ENCODE measurements around the gene H3-3A. TPM values are rescaled to one million over a fixed set of nuclear protein-coding genes. Genes with fewer than 3 reads are reported as not detected.

The H3-3A gene
- total and polyA plus RNA-seq, 2 donors (not counting 1 experiment from before 2014, with no cell fraction given) = 86.2 to 312 TPM

DNA sequence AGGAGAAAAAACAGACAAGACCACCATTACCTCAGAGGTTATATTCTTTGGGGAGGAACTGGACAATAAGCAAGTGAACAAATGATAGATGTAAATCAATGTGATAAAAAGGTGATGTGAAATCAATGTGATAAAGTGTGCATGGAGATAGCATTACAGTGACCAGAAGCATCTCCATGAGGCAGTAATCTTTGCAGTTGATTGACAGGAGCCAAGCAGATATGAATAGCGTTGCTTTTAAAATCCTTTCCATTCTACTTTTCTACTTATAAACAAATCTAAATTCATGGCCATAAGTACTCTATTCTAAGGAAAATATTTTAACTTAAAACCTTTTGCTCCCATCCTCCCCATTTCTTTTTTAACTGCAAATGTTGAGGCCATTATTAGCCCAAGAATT, 2.8 kb upstream of the H3-3A start:
- Histone ChIP-seq H3K4me1 (ENCODE audit: control insufficient read depth, extremely low read depth, insufficient read depth, low read length) (no peaks in the 10 kb centered on the region), H3K4me2 (ENCODE audit: extremely low read depth, insufficient read depth, low read length) (no peak overlapping the region), H3K9me3 (ENCODE audit: control insufficient read depth, insufficient read depth, low read depth, low read length) (no peaks in the 10 kb centered on the region), H4K20me1 (ENCODE audit: control insufficient read depth, extremely low read depth, insufficient read depth, low read length) (peaks cover 4% of the 10 kb centered on the region), H3K79me2 (ENCODE audit: control insufficient read depth, insufficient read depth, low read length) (peaks cover 14% of the 10 kb centered on the region), H3K36me3 (ENCODE audit: control insufficient read depth, insufficient read depth, low read length) (no peaks in the 10 kb centered on the region), H3K27ac (ENCODE audit: insufficient read depth, low read length) (no peak overlapping the region), H3K27me3 (ENCODE audit: control insufficient read depth, insufficient read depth, low read length) (no peaks in the 10 kb centered on the region), H3K9ac (ENCODE audit: insufficient read depth, low read length) (no peak overlapping the region), H3K4me3 (replicated peaks in 1 of 4; ENCODE audit: control extremely low read depth in 1 of 4, insufficient read depth in 1 of 4, low read depth in 3 of 4, low read length in 4 of 4) (no peak overlapping the region), H2AFZ (ENCODE audit: low read length) (no peak overlapping the region)
- DNase-seq (ENCODE audit: low read depth in 2 of 2) = no peak
- TF ChIP-seq CTCF (conservative IDR thresholded peaks at IDR 0.05 in 1 of 2, IDR thresholded peaks at IDR 0.05 in 1 of 2; ENCODE audit: low read depth in 1 of 2, low read length in 2 of 2) = no peak
- TF ChIP-seq EZH2 (IDR thresholded peaks at IDR 0.05; ENCODE audit: low read length, missing control alignments) = no peak

DNA sequence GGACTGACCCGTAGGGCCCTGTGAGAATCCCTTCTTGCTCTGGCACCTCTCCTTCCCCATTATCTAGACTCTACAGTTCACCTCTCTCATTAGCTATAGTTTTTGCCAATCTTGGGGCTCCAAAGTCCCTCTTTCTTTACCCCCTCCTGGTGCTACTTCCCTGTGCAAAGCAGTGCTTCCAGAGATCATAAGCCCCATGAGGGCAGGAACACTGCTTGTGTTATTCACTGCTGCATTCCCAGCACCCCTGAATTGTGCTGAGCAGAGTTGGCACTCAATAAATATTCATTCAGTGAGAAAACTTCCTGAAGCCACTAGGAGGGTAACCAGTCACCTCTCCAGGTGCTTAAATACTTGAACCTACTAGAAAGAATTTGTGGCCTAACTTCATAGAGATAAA, 2.1 kb upstream of the H3-3A start:
- no peak for DNase-seq (ENCODE audit: low read depth in 2 of 2)
- no peak overlapping the region for H3K9ac ChIP-seq (ENCODE audit: insufficient read depth, low read length)

DNA sequence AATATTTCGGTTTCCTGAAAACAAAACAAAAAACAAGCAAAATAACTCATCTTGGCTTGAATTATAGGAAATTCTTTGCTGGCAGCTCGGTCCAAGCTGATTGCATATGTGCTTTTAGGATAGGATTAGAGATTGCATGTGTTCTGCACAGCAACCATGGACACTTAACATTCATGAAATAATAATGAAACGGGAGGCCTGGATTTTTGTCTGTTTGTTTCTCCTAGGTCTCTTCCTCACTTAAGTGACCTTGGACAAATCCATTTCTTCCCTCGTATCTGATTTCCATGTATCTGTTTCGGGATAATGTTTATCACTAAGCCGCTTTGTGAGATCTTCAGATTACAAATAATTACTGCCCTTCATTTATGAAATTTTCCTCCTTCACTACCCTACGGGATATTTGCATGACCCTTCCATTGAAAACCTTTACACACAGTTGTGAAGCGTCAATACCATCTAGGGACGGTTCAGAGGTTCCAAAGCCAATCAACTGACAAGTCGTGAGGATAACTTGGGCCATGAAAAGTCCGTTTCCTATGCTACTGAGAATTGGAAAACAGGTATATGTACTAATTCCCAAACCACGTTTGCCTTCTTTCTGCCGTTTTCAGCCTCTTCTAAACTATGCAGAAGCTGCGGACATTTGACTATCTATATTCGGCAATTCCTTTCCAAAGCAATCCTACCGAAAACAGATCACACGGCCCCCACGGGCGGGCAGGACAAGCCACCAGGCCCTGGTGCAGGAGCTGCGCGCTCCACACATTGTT, 1.3 kb upstream of the H3-3A start:
- H3K4me3 ChIP-seq (replicated peaks in 1 of 4; ENCODE audit: control extremely low read depth in 1 of 4, insufficient read depth in 1 of 4, low read depth in 3 of 4, low read length in 4 of 4) = peak overlapping the region; percentile 62 to 78 (median 70)
- peaks cover 2% of the 10 kb centered on the region for H3K36me3 ChIP-seq (ENCODE audit: control insufficient read depth, insufficient read depth, low read length)
- no peaks in the 10 kb centered on the region for H3K9me3 ChIP-seq (ENCODE audit: control insufficient read depth, insufficient read depth, low read depth, low read length)
- TF ChIP-seq EZH2 (IDR thresholded peaks at IDR 0.05; ENCODE audit: low read length, missing control alignments) (no peak), CTCF (conservative IDR thresholded peaks at IDR 0.05 in 1 of 2, IDR thresholded peaks at IDR 0.05 in 1 of 2; ENCODE audit: low read depth in 1 of 2, low read length in 2 of 2) (no peak)
- peaks cover 29% of the 10 kb centered on the region for H3K79me2 ChIP-seq (ENCODE audit: control insufficient read depth, insufficient read depth, low read length)
- no peaks in the 10 kb centered on the region for H3K27me3 ChIP-seq (ENCODE audit: control insufficient read depth, insufficient read depth, low read length)
- H2AFZ ChIP-seq (ENCODE audit: low read length) = peak overlapping the region; percentile 91
- peak overlapping the region; percentile 87 for H3K4me2 ChIP-seq (ENCODE audit: extremely low read depth, insufficient read depth, low read length)
- peak overlapping the region; percentile 86 for H3K9ac ChIP-seq (ENCODE audit: insufficient read depth, low read length)
- H3K4me1 ChIP-seq (ENCODE audit: control insufficient read depth, extremely low read depth, insufficient read depth, low read length) = no peaks in the 10 kb centered on the region
- peak overlapping the region; percentile 82 for H3K27ac ChIP-seq (ENCODE audit: insufficient read depth, low read length)
- H4K20me1 ChIP-seq (ENCODE audit: control insufficient read depth, extremely low read depth, insufficient read depth, low read length) = peaks cover 12% of the 10 kb centered on the region
- peak in 1 of 2 donors; percentile 38 for DNase-seq (ENCODE audit: low read depth in 2 of 2)

More for the DNA sequence above, 2.1 kb upstream of the H3-3A start:
- peaks cover 9% of the 10 kb centered on the region for H4K20me1 ChIP-seq (ENCODE audit: control insufficient read depth, extremely low read depth, insufficient read depth, low read length)
- H3K4me2 ChIP-seq (ENCODE audit: extremely low read depth, insufficient read depth, low read length) = no peak overlapping the region
- no peaks in the 10 kb centered on the region for H3K27me3 ChIP-seq (ENCODE audit: control insufficient read depth, insufficient read depth, low read length)
- peaks cover 21% of the 10 kb centered on the region for H3K79me2 ChIP-seq (ENCODE audit: control insufficient read depth, insufficient read depth, low read length)
- no peak overlapping the region for H3K4me3 ChIP-seq (replicated peaks in 1 of 4; ENCODE audit: control extremely low read depth in 1 of 4, insufficient read depth in 1 of 4, low read depth in 3 of 4, low read length in 4 of 4)
- H3K27ac ChIP-seq (ENCODE audit: insufficient read depth, low read length) = no peak overlapping the region
- H2AFZ ChIP-seq (ENCODE audit: low read length) = no peak overlapping the region
- H3K36me3 ChIP-seq (ENCODE audit: control insufficient read depth, insufficient read depth, low read length) = no peaks in the 10 kb centered on the region
- no peaks in the 10 kb centered on the region for H3K9me3 ChIP-seq (ENCODE audit: control insufficient read depth, insufficient read depth, low read depth, low read length)
- TF ChIP-seq EZH2 (IDR thresholded peaks at IDR 0.05; ENCODE audit: low read length, missing control alignments) = no peak
- no peak for TF ChIP-seq CTCF (conservative IDR thresholded peaks at IDR 0.05 in 1 of 2, IDR thresholded peaks at IDR 0.05 in 1 of 2; ENCODE audit: low read depth in 1 of 2, low read length in 2 of 2)
- H3K4me1 ChIP-seq (ENCODE audit: control insufficient read depth, extremely low read depth, insufficient read depth, low read length) = no peaks in the 10 kb centered on the region
